ENCODE measurements around the gene COL4A2. TPM values are rescaled to one million over a fixed set of nuclear protein-coding genes. Genes with fewer than 3 reads are reported as not detected.

Gene COL4A2
- total RNA-seq, 1 donor from 2014 or later: 1,736 TPM

DNA sequence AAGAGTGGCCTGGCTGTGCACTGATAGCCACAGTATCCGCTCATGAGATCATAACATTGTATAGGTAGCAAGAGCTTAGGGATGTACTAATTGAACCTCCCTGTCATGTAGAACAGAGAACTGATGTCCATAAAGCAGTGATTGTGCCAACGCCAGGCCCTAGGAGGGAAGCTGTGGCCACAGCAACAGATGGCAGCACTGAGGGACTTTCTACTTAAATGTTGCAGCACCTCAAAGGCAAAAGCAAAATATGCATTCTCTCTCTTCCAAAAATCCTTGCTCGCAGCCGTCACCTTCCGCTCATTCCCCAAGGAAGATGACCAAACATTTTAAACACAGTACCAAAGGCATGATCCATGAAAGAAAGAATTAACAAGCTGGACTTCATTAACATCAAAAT, 32.4 kb upstream of the COL4A2 start:
- TF ChIP-seq, protein P1, sequence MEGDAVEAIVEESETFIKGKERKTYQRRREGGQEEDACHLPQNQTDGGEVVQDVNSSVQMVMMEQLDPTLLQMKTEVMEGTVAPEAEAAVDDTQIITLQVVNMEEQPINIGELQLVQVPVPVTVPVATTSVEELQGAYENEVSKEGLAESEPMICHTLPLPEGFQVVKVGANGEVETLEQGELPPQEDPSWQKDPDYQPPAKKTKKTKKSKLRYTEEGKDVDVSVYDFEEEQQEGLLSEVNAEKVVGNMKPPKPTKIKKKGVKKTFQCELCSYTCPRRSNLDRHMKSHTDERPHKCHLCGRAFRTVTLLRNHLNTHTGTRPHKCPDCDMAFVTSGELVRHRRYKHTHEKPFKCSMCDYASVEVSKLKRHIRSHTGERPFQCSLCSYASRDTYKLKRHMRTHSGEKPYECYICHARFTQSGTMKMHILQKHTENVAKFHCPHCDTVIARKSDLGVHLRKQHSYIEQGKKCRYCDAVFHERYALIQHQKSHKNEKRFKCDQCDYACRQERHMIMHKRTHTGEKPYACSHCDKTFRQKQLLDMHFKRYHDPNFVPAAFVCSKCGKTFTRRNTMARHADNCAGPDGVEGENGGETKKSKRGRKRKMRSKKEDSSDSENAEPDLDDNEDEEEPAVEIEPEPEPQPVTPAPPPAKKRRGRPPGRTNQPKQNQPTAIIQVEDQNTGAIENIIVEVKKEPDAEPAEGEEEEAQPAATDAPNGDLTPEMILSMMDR (IDR thresholded peaks at IDR 0.05; ENCODE audit: insufficient read depth, low read length, poor library complexity, severe bottlenecking): no peak
- Histone ChIP-seq H3K36me3 (ENCODE audit: control insufficient read depth, insufficient read depth, low read length) (peaks cover 3% of the 10 kb centered on the region), H3K4me3 (ENCODE audit: low read depth, low read length) (no peak overlapping the region), H3K27me3 (ENCODE audit: control insufficient read depth, insufficient read depth, low read length) (no peaks in the 10 kb centered on the region)
- DNase-seq (ENCODE audit: low read depth): no peak

DNA sequence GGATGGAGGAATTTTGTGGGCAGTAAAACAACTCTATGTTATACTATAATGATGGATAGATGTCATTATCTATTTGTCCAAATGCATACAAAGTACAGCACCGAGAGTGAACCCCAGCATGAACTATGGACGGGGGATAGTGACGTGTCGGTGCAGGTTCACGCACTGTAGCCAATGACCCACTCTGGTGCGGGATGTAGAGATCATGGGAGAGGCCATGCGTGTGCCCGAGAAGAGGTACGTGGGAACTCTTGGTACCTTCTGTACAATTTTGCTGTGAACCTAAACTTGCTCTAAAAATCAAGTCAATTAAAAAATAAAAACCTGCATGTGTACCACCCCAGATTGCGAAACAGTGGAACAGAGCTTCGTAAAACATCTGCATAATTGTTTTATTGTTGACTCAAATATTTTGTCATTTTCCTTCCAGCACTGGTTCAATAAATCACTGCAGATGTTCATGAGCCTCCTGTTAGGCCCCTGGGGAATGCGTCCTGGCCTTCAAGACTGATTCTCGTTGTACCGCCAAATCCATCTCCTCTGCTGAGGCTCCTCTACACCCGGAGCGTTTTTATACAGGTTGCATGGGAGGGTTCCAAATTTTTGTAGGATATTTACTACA, 31.0 kb upstream of the COL4A2 start:
- peaks cover 2% of the 10 kb centered on the region for H3K36me3 ChIP-seq (ENCODE audit: control insufficient read depth, insufficient read depth, low read length)
- H3K4me3 ChIP-seq (ENCODE audit: low read depth, low read length): no peak overlapping the region
- H3K27me3 ChIP-seq (ENCODE audit: control insufficient read depth, insufficient read depth, low read length): no peaks in the 10 kb centered on the region
- DNase-seq (ENCODE audit: low read depth): no peak
- TF ChIP-seq, protein P1 (IDR thresholded peaks at IDR 0.05; ENCODE audit: insufficient read depth, low read length, poor library complexity, severe bottlenecking): no peak

DNA sequence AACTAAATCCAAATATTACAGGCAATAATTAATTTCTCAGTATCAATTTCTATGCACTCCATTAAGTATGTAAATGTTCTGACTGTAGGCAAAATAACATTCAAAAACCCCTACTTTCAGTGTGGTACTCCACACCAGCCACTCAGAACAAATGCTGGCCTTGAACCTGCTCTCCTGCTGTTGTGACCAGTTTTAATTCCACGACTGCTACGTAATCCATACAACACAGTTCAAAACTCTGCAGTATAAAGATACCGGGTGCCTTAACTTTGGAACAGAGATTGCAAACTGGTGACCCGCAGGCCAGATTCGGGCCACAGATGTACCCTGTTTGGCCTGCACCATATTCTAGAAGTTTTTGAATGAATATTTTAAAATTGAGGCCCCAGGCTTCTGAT, 30.5 kb upstream of the COL4A2 start:
- no peak for DNase-seq (ENCODE audit: low read depth)
- TF ChIP-seq, protein P1 (IDR thresholded peaks at IDR 0.05; ENCODE audit: insufficient read depth, low read length, poor library complexity, severe bottlenecking): no peak
- Histone ChIP-seq H3K27me3 (ENCODE audit: control insufficient read depth, insufficient read depth, low read length) (no peaks in the 10 kb centered on the region), H3K4me3 (ENCODE audit: low read depth, low read length) (no peak overlapping the region), H3K36me3 (ENCODE audit: control insufficient read depth, insufficient read depth, low read length) (peaks cover 2% of the 10 kb centered on the region)

DNA sequence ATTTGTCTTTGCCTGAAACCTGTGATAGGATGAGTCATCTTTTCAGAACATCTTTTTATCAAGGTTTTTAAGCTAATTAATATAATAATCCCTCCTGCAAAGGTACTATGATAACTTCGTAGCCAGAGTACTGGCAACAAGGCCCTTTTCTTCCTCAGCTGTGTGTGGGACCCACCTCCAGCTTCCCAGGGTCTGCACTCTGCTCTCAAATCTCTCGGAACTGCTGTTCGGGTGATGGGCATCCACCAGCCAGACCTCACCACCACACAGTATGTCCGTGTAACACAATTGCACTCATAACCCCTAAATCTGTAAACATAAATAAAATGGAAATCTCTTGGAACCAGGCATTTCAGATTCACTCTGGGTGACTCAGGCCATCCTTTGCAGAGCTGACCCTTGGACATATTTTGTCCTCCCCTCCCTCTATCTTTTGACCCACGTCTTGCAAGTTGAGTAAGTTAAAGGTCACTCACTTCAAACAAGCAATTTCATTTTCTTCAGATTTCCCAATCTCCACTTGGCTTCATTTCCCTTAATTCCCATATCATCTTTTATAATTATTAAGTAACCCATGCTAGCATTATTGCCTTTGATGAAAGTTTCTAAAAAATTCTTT, 29.6 kb upstream of the COL4A2 start:
- Histone ChIP-seq H3K4me3 (ENCODE audit: low read depth, low read length) (no peak overlapping the region), H3K27me3 (ENCODE audit: control insufficient read depth, insufficient read depth, low read length) (no peaks in the 10 kb centered on the region), H3K36me3 (ENCODE audit: control insufficient read depth, insufficient read depth, low read length) (peaks cover 2% of the 10 kb centered on the region)
- no peak for DNase-seq (ENCODE audit: low read depth)
- TF ChIP-seq, protein P1 (IDR thresholded peaks at IDR 0.05; ENCODE audit: insufficient read depth, low read length, poor library complexity, severe bottlenecking): no peak

DNA sequence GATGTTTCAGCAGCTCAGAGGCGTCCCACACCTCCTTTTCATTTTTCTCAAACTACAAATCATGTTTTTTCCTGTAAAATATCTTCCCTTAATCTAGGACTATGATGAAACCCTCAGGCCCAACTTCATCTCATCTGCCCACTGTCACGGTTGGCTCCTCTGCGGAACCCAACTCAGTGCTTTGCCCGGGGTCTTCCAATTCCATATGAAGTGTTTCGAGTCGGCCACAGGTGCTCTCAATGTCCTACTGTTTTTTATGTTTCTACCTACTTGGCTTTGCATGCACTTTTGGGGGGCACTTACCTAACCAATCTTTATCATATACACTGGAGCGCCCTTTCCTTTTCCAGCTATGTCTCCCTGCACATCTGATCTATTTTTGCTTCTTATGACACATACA, 28.2 kb upstream of the COL4A2 start:
- H3K36me3 ChIP-seq (ENCODE audit: control insufficient read depth, insufficient read depth, low read length): no peaks in the 10 kb centered on the region
- TF ChIP-seq, protein P1 (IDR thresholded peaks at IDR 0.05; ENCODE audit: insufficient read depth, low read length, poor library complexity, severe bottlenecking): no peak

DNA sequence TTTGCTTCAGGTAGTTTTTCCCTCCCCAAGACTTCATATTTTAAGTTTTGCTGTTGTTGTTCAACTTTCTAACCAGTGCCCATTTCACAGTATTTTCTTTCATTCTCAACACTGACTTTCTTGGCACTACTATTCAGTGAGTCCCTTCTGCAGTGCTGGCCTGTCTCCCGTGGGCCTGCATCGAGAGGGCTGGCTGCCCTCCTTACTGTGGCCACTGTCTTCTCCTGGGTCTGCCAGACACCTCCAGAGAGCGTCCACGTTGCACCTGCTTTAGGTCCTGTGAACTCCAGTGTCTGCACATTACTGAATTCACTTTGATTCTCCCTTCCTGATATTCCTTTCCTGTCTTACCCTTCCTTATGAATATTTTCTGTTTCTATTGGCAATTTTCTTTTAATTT, 27.4 kb upstream of the COL4A2 start:
- TF ChIP-seq, protein P1 (IDR thresholded peaks at IDR 0.05; ENCODE audit: insufficient read depth, low read length, poor library complexity, severe bottlenecking): no peak
- no peak for DNase-seq (ENCODE audit: low read depth)
- H3K4me3 ChIP-seq (ENCODE audit: low read depth, low read length): no peak overlapping the region
- H3K36me3 ChIP-seq (ENCODE audit: control insufficient read depth, insufficient read depth, low read length): no peaks in the 10 kb centered on the region
- H3K27me3 ChIP-seq (ENCODE audit: control insufficient read depth, insufficient read depth, low read length): no peaks in the 10 kb centered on the region

More for the DNA sequence above, 28.2 kb upstream of the COL4A2 start:
- DNase-seq (ENCODE audit: low read depth): no peak
- Histone ChIP-seq H3K4me3 (ENCODE audit: low read depth, low read length) (no peak overlapping the region), H3K27me3 (ENCODE audit: control insufficient read depth, insufficient read depth, low read length) (no peaks in the 10 kb centered on the region)
